Suprapubic skin (tissue), 4 donors: Measurements from ENCODE around the gene SHOX. TPM values are rescaled to one million over a fixed set of nuclear protein-coding genes. Genes with fewer than 3 reads are reported as not detected.
"Not testable (repeated sequence)": the region's sequence is repeated elsewhere in the genome, so short reads cannot be mapped to it uniquely, and the experiment has no call there.

Source experiments
- DNase-seq, 2 donors: peaks; one replicate each; pipeline ENCODE4 v3.0.0-alpha.2; 2019; ENCODE audit warnings: low spot score in 2 of 2
- H3K27ac ChIP-seq: fragments of 200-600 bp; sonication (generic); one replicate; pipeline ENCODE4 v1.5.1; 2019
- H3K27me3 ChIP-seq: fragments of 200-600 bp; sonication (generic); one replicate; pipeline ENCODE4 v1.5.1; 2019
- H3K36me3 ChIP-seq: fragments of 200-600 bp; sonication (generic); one replicate; pipeline ENCODE4 v1.5.1; 2019
- H3K4me1 ChIP-seq: fragments of 200-600 bp; sonication (generic); one replicate; pipeline ENCODE4 v1.5.1; 2019
- H3K4me3 ChIP-seq: fragments of 200-600 bp; sonication (generic); one replicate; pipeline ENCODE4 v1.5.1; 2019; ENCODE audit warnings: mild to moderate bottlenecking
- H3K9me3 ChIP-seq: fragments of 200-600 bp; sonication (generic); one replicate; pipeline ENCODE4 v1.5.1; 2019
- EP300 ChIP-seq: sonication (generic); formaldehyde crosslinking; IDR thresholded peaks from one replicate; pipeline ENCODE4 v1.6.1; 2017; ENCODE audit warnings: antibody characterized with exemption
- POLR2A ChIP-seq, 2 donors: fragments of 450-650 bp; IDR thresholded peaks; one replicate each; pipeline ENCODE4 v1.6.1; 2017; ENCODE audit warnings: antibody characterized with exemption in 2 of 2, mild to moderate bottlenecking in 2 of 2, moderate library complexity in 2 of 2
- POLR2AphosphoS5 ChIP-seq, 3 donors: sonication (generic); formaldehyde crosslinking; IDR thresholded peaks; one replicate each; pipeline ENCODE4 v1.6.1; 2017; ENCODE audit warnings: antibody characterized with exemption in 3 of 3
- whole genome bisulfite sequencing: methylation state at CpG from one replicate; pipeline ENCODE4 v1.1.5; 2018; 5-methylcytosine and 5-hydroxymethylcytosine counted together
- total RNA-seq, 4 donors: library from RNA; depleted of rRNA; stranded (reverse); fragments of >200 nt; gene quantifications; one replicate each; pipeline ENCODE4 v1.1.0, GENCODE V29; 2016
- TF ChIP-seq, protein P1 (sequence below), 2 donors: fragments of 200-600 bp in 1 of 2; fragments of 450-650 bp in 1 of 2; sonication (generic) in 1 of 2; IDR thresholded peaks; one replicate each; pipeline ENCODE4 v1.5.1; 2016 to 2019; ENCODE audit warnings: antibody characterized with exemption in 2 of 2, mild to moderate bottlenecking in 1 of 2, moderate library complexity in 1 of 2

Gene SHOX
- total RNA-seq, 4 donors from 2014 or later: 0.16 to 0.32 (median 0.23) TPM; not detected in 1

GRCh38 chrX:650811-651210, 20.2 kb downstream of the SHOX start:
- H3K36me3 ChIP-seq: no peaks in the 10 kb centered on the region
- H3K4me3 ChIP-seq: no peak overlapping the region
- H3K27ac ChIP-seq: no peak overlapping the region
- no peaks in the 10 kb centered on the region for H3K4me1 ChIP-seq
- no peak for TF ChIP-seq POLR2A (IDR thresholded peaks at IDR 0.05)
- no peak for TF ChIP-seq EP300
- no peak for TF ChIP-seq POLR2AphosphoS5 (IDR thresholded peaks at IDR 0.05)
- whole genome bisulfite sequencing: 74% methylated on average over 13 of the region's 13 CpGs
- no peaks in the 10 kb centered on the region for H3K9me3 ChIP-seq
- no peak for DNase-seq
- H3K27me3 ChIP-seq: peaks cover 1% of the 10 kb centered on the region

GRCh38 chrX:651922-652321, 21.3 kb downstream of the SHOX start:
- not testable (repeated sequence) for H3K4me3 ChIP-seq, H3K27me3 ChIP-seq, H3K27ac ChIP-seq, H3K4me1 ChIP-seq, H3K36me3 ChIP-seq, H3K9me3 ChIP-seq
- peak in 1 of 2 donors; percentile 67 for DNase-seq
- 89% methylated on average over 25 of the region's 25 CpGs for WGBS

- Histone ChIP-seq H3K9me3 (no peaks in the 10 kb centered on the region), H3K27me3 (no peaks in the 10 kb centered on the region), H3K4me3 (no peak overlapping the region), H3K4me1 (no peaks in the 10 kb centered on the region), H3K36me3 (no peaks in the 10 kb centered on the region), H3K27ac (no peak overlapping the region)
- DNase-seq: peak in 1 of 2 donors; percentile 47
- 46% methylated on average over 10 of the region's 11 CpGs for WGBS
- TF ChIP-seq POLR2A (IDR thresholded peaks at IDR 0.05): no peak
- TF ChIP-seq POLR2AphosphoS5 (IDR thresholded peaks at IDR 0.05): no peak
- no peak for TF ChIP-seq EP300
- TF ChIP-seq, protein P1, sequence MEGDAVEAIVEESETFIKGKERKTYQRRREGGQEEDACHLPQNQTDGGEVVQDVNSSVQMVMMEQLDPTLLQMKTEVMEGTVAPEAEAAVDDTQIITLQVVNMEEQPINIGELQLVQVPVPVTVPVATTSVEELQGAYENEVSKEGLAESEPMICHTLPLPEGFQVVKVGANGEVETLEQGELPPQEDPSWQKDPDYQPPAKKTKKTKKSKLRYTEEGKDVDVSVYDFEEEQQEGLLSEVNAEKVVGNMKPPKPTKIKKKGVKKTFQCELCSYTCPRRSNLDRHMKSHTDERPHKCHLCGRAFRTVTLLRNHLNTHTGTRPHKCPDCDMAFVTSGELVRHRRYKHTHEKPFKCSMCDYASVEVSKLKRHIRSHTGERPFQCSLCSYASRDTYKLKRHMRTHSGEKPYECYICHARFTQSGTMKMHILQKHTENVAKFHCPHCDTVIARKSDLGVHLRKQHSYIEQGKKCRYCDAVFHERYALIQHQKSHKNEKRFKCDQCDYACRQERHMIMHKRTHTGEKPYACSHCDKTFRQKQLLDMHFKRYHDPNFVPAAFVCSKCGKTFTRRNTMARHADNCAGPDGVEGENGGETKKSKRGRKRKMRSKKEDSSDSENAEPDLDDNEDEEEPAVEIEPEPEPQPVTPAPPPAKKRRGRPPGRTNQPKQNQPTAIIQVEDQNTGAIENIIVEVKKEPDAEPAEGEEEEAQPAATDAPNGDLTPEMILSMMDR (IDR thresholded peaks at IDR 0.05): no peak
Observed at GRCh38 chrX:652341-652741, 21.8 kb downstream of the SHOX start.

GRCh38 chrX:653306-653705, 22.7 kb downstream of the SHOX start:
- TF ChIP-seq POLR2AphosphoS5 (IDR thresholded peaks at IDR 0.05) (no peak), EP300 (no peak), POLR2A (IDR thresholded peaks at IDR 0.05) (no peak)
- TF ChIP-seq, protein P1 (IDR thresholded peaks at IDR 0.05): no peak
- Histone ChIP-seq H3K4me1 (no peaks in the 10 kb centered on the region), H3K4me3 (no peak overlapping the region), H3K27me3 (no peaks in the 10 kb centered on the region), H3K9me3 (no peaks in the 10 kb centered on the region), H3K27ac (no peak overlapping the region), H3K36me3 (no peaks in the 10 kb centered on the region)
- DNase-seq: no peak
- 51% methylated on average over 4 of the region's 4 CpGs for WGBS

DNA sequence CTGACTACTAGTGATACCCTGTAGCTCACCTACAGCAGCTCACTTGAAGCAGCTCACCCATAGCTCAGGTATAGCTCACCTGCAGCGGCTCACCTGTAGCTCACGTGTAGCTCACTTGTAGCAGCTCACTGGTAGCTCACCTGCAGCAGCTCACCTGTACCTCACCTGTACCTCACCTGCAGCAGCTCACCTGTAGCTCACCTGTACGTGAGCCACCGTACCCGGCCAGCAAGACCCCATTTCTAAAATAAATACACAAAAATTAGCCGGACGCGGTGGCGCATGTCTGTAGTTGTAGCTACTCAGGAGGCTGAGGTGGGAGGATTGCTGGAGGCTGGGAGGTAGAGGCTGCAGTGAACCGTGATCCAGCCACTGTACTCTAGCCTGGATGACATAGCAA, 30.6 kb downstream of the SHOX start:
- no peak for TF ChIP-seq POLR2A (IDR thresholded peaks at IDR 0.05)
- TF ChIP-seq POLR2AphosphoS5 (IDR thresholded peaks at IDR 0.05): no peak
- TF ChIP-seq, protein P1 (IDR thresholded peaks at IDR 0.05): no peak
- no peak for TF ChIP-seq EP300
- WGBS: 94% methylated on average over 9 of the region's 10 CpGs
- H3K4me3 ChIP-seq: no peak overlapping the region
- peak in 1 of 2 donors; percentile 17 for DNase-seq
- H3K36me3 ChIP-seq: no peaks in the 10 kb centered on the region
- H3K27ac ChIP-seq: no peak overlapping the region
- no peaks in the 10 kb centered on the region for H3K27me3 ChIP-seq
- H3K4me1 ChIP-seq: no peaks in the 10 kb centered on the region
- H3K9me3 ChIP-seq: no peaks in the 10 kb centered on the region

DNA sequence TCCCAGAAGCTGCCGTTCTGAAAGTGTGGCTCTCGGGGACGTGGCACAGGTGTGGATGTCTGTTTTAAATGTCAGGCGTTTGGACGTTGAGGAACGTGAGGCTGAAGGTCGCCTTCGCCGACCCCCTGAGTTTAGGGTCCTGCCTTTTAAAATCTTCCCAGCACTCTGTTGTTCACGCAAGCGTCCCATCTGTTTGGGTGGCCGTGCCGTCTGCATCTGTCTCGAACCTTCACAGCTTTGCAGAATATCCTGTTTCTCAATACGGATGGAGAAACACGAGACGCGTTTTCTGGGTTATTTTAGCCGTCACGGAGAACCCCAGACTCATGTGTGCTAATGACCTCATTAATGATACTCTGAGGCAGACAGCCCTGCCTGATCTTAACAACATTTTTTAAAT, 31.5 kb downstream of the SHOX start:
- no peaks in the 10 kb centered on the region for H3K9me3 ChIP-seq
- no peak overlapping the region for H3K27ac ChIP-seq
- no peaks in the 10 kb centered on the region for H3K4me1 ChIP-seq
- 82% methylated on average over 19 of the region's 20 CpGs for WGBS
- no peak overlapping the region for H3K4me3 ChIP-seq
- no peaks in the 10 kb centered on the region for H3K36me3 ChIP-seq
- TF ChIP-seq, protein P1 (IDR thresholded peaks at IDR 0.05): no peak
- TF ChIP-seq POLR2A (IDR thresholded peaks at IDR 0.05): no peak
- no peak for TF ChIP-seq POLR2AphosphoS5 (IDR thresholded peaks at IDR 0.05)
- TF ChIP-seq EP300: no peak
- H3K27me3 ChIP-seq: no peaks in the 10 kb centered on the region
- DNase-seq: peak in 1 of 2 donors; percentile 4
